ENCODE data around the gene EPHB6. TPM values are rescaled to one million over a fixed set of nuclear protein-coding genes. Genes with fewer than 3 reads are reported as not detected.

The EPHB6 gene
- polyA plus RNA-seq, 1 donor from 2014 or later = 25.3 TPM

- Histone ChIP-seq H3K36me3 (ENCODE audit: insufficient read depth, low read length) (no peaks in the 10 kb centered on the region), H3K79me2 (replicated peaks; ENCODE audit: insufficient read depth, low read length) (no peaks in the 10 kb centered on the region), H3K27me3 (ENCODE audit: insufficient read depth, low read depth, low read length) (no peaks in the 10 kb centered on the region), H3F3A (ENCODE audit: insufficient read depth, low read length, poor library complexity, severe bottlenecking) (no peaks in the 10 kb centered on the region), H3K27ac (ENCODE audit: low read length) (no peak overlapping the region), H3K4me2 (ENCODE audit: low read length) (peak overlapping the region; percentile 46), H3K9me2 (ENCODE audit: insufficient read depth, low read length) (no peaks in the 10 kb centered on the region), H3K9me3 (ENCODE audit: low read length) (no peaks in the 10 kb centered on the region), H2AFZ (ENCODE audit: low read depth, low read length) (no peak overlapping the region), H3K4me3 (ENCODE audit: low read length) (peak overlapping the region; percentile 75), H3K9ac (ENCODE audit: low read length) (no peak overlapping the region), H4K20me1 (ENCODE audit: insufficient read depth) (no peaks in the 10 kb centered on the region)
- no peak for TF ChIP-seq POLR2AphosphoS5 (IDR thresholded peaks at IDR 0.05)
- no peak for TF ChIP-seq EZH2 (IDR thresholded peaks at IDR 0.05; ENCODE audit: borderline replicate concordance, insufficient read depth, low read length, poor library complexity, severe bottlenecking)
- TF ChIP-seq EP300 (conservative IDR thresholded peaks at IDR 0.05; ENCODE audit: poor library complexity, severe bottlenecking) = no peak
- TF ChIP-seq RAD21 (conservative IDR thresholded peaks at IDR 0.05) = no peak
- no peak for TF ChIP-seq SMC3 (conservative IDR thresholded peaks at IDR 0.05; ENCODE audit: poor library complexity)
- TF ChIP-seq TAF1 (IDR thresholded peaks at IDR 0.05; ENCODE audit: low read depth) = no peak
- no peak for TF ChIP-seq REST (IDR thresholded peaks at IDR 0.05; ENCODE audit: borderline replicate concordance)
- no peak for TF ChIP-seq CTCF (IDR thresholded peaks at IDR 0.05; ENCODE audit: poor library complexity, severe bottlenecking)
- no peak for TF ChIP-seq MXI1 (conservative IDR thresholded peaks at IDR 0.05; ENCODE audit: poor library complexity, severe bottlenecking)
These were observed 1.1 kb downstream of the EPHB6 start for GRCh38 chr7:142855756-142856564.

GRCh38 chr7:142856565-142857245 lies 1.8 kb downstream of the EPHB6 start:
- H4K20me1 ChIP-seq (ENCODE audit: insufficient read depth) = no peaks in the 10 kb centered on the region
- H3K36me3 ChIP-seq (ENCODE audit: insufficient read depth, low read length) = no peaks in the 10 kb centered on the region
- no peaks in the 10 kb centered on the region for H3K79me2 ChIP-seq (replicated peaks; ENCODE audit: insufficient read depth, low read length)
- no peaks in the 10 kb centered on the region for H3K9me3 ChIP-seq (ENCODE audit: low read length)
- no peaks in the 10 kb centered on the region for H3K9me2 ChIP-seq (ENCODE audit: insufficient read depth, low read length)
- H3F3A ChIP-seq (ENCODE audit: insufficient read depth, low read length, poor library complexity, severe bottlenecking) = no peaks in the 10 kb centered on the region
- no peak for TF ChIP-seq EP300 (conservative IDR thresholded peaks at IDR 0.05; ENCODE audit: poor library complexity, severe bottlenecking)
- no peak for TF ChIP-seq REST (IDR thresholded peaks at IDR 0.05; ENCODE audit: borderline replicate concordance)
- no peak for TF ChIP-seq POLR2AphosphoS5 (IDR thresholded peaks at IDR 0.05)
- no peak for TF ChIP-seq TAF1 (IDR thresholded peaks at IDR 0.05; ENCODE audit: low read depth)
- no peak for TF ChIP-seq EZH2 (IDR thresholded peaks at IDR 0.05; ENCODE audit: borderline replicate concordance, insufficient read depth, low read length, poor library complexity, severe bottlenecking)
- TF ChIP-seq RAD21 (conservative IDR thresholded peaks at IDR 0.05) = no peak
- TF ChIP-seq MXI1 (conservative IDR thresholded peaks at IDR 0.05; ENCODE audit: poor library complexity, severe bottlenecking) = no peak
- TF ChIP-seq CTCF (IDR thresholded peaks at IDR 0.05; ENCODE audit: poor library complexity, severe bottlenecking) = no peak
- TF ChIP-seq SMC3 (conservative IDR thresholded peaks at IDR 0.05; ENCODE audit: poor library complexity) = no peak
- H3K9ac ChIP-seq (ENCODE audit: low read length) = no peak overlapping the region
- H3K4me2 ChIP-seq (ENCODE audit: low read length) = no peak overlapping the region
- no peaks in the 10 kb centered on the region for H3K27me3 ChIP-seq (ENCODE audit: insufficient read depth, low read depth, low read length)
- no peak overlapping the region for H3K27ac ChIP-seq (ENCODE audit: low read length)
- no peak overlapping the region for H2AFZ ChIP-seq (ENCODE audit: low read depth, low read length)
- no peak overlapping the region for H3K4me3 ChIP-seq (ENCODE audit: low read length)

All from neural cell (in vitro differentiated cells).